ENCODE data around the gene MAPKAP1.

MAPKAP1 gene

GRCh38 chr9:125674981-125675973 is 31.7 kb downstream of the MAPKAP1 start:
- no peak for DNase-seq (ENCODE audit: low read depth)

GRCh38 chr9:125672876-125673275 is 34.1 kb downstream of the MAPKAP1 start:
- no peak for DNase-seq (ENCODE audit: low read depth)

GRCh38 chr9:125663127-125663526 is 43.9 kb downstream of the MAPKAP1 start:
- DNase-seq (ENCODE audit: low read depth), result no peak

- DNase-seq (ENCODE audit: low read depth), result no peak
Measured at GRCh38 chr9:125660557-125660956, 46.5 kb downstream of the MAPKAP1 start.

- no peak for DNase-seq (ENCODE audit: low read depth)
Measured at GRCh38 chr9:125659954-125660353, 47.1 kb downstream of the MAPKAP1 start.

- no peak for DNase-seq (ENCODE audit: low read depth)
Measured at GRCh38 chr9:125659201-125659840, 47.7 kb downstream of the MAPKAP1 start.

GRCh38 chr9:125656560-125656959 is 50.4 kb downstream of the MAPKAP1 start:
- DNase-seq (ENCODE audit: low read depth), result no peak

- no peak for DNase-seq (ENCODE audit: low read depth)
Measured at GRCh38 chr9:125655691-125656410, 51.2 kb downstream of the MAPKAP1 start.

- DNase-seq (ENCODE audit: low read depth), result no peak
Measured at GRCh38 chr9:125655066-125655633, 51.9 kb downstream of the MAPKAP1 start.

- no peak for DNase-seq (ENCODE audit: low read depth)
Measured at GRCh38 chr9:125654121-125654520, 52.9 kb downstream of the MAPKAP1 start.

DNA sequence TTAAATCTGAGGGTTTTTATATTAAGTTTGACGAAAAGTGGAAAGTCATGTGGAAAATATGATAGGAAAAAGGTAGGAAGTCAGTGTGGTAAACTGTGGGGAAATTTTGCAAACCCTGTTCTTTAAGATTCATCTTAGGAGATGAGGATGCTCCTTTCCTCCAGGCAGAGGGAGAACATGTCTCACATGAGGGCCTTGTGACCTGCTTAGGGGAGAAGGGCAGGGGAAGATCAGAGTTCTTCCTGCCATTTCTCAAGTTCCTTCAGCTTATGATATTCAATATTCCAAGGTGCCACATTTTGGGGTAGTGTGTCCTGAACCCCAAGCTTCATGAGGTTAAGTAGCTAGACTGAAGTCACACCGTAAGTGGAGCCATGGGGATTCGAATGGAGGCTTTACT is 53.7 kb downstream of the MAPKAP1 start:
- DNase-seq (ENCODE audit: low read depth), result no peak

DNA sequence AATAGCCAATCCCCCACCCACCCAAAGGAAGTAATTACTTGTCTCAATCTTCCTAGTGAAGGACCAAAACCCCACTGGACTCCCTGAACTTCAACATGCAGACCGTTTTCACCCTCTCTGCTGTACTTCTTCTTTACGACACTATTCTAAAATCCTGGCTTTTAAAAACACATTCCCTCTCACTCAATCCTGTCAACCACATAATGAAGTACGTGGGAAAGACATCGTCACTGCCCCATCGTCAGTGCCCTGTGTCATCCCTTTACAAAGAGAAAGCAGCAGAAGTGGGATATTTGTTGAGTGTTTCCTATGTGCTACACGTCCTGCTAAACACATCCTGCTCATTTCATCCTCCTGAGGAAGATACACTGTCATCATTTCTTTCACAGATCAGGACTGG is 54.2 kb downstream of the MAPKAP1 start:
- no peak for DNase-seq (ENCODE audit: low read depth)

DNA sequence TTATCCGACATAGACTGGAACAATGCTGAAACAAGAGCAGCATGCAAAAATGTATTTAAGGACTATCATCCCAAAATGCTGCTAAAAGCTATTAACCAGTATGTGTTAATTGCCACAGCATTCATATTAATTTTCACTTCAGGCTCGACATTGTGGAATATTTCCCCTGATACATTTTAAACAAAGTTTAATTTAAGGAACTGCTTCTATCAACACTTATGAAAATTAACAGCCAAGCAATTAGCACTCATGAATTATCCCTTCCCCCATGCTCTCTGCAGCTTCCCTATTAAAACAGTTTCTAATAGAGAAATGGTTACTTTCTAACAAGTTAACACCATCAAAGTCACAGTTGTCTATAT is 54.8 kb downstream of the MAPKAP1 start:
- no peak for DNase-seq (ENCODE audit: low read depth)

- no peak for DNase-seq (ENCODE audit: low read depth)
Measured at GRCh38 chr9:125651576-125652232, 55.3 kb downstream of the MAPKAP1 start.

- no peak for DNase-seq (ENCODE audit: low read depth)
Measured at GRCh38 chr9:125650271-125650737, 56.7 kb downstream of the MAPKAP1 start.

GRCh38 chr9:125649826-125650225 is 57.2 kb downstream of the MAPKAP1 start:
- DNase-seq (ENCODE audit: low read depth), result no peak

GRCh38 chr9:125649315-125649714 is 57.7 kb downstream of the MAPKAP1 start:
- DNase-seq (ENCODE audit: low read depth), result no peak

GRCh38 chr9:125648294-125648693 is 58.7 kb downstream of the MAPKAP1 start:
- DNase-seq (ENCODE audit: low read depth), result no peak

GRCh38 chr9:125646621-125647100 is 60.3 kb downstream of the MAPKAP1 start:
- no peak for DNase-seq (ENCODE audit: low read depth)

DNA sequence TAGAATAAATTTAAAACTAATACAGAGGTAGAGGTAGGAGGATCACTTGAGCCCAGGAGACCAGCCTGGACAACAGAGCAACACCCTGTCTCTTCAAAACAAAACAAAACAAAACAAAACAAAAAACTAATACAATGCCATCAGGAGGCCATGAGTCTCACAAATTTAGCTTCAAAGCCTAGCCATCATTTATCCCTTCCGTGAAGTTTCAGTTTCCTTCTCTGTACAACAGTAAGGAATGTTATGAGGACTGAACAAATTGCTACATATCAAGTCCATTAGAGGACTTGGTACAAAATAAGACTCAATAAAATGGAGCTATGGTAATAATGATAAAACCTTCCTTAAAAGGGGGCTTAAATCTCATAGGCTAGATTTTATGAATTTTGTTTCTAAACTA is 60.8 kb downstream of the MAPKAP1 start:
- DNase-seq (ENCODE audit: low read depth), result no peak

DNA sequence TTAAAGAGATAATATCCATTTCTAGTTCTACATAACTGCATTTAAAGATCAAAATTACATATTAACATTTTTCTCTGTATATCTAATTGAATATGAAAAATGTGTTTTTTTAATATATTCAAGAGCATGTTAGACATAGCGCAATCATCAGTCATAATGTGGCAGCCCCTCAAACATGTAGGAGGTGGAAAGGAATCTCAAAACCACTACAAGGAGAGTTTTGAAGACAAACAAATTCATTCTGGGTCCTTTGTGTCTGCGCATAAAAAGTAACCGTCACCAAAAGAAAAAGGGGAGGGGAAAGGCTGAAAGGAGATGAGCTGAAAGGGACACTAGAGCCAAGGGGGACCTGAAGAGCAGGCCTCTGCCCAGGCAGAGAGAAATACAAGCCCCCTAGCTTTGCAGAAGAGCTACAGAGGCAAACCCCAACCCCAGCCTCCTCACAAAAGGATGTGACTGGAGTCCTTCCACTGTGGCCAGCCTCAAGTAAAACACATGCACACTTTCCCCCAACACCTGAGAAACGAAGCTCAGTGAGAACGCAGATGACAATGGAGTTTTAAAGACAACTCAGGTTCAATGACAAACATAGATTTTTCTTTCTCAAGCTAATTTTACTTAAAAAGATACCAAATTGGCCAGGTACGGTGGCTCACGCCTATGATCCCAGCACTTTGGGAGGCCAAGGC is 62.0 kb downstream of the MAPKAP1 start:
- no peak for DNase-seq (ENCODE audit: low read depth)
